Pancreas (tissue), 10 donors: ENCODE results near the gene SLC43A3. TPM values are rescaled to one million over a fixed set of nuclear protein-coding genes. Genes with fewer than 3 reads are reported as not detected.

Experiments
- ATAC-seq, 4 donors: fragments of 200-7000 bp; cut with Tn5 transposase; one replicate each; pipeline versions ENCODE4 v1.8.0 to v1.9.1; 2020; ENCODE audit warnings: mild to moderate bottlenecking in 4 of 4, moderate library complexity in 4 of 4
- DNase-seq, 6 donors: peaks; one replicate each; pipeline ENCODE4 v3.0.0-alpha.2; 2020
- FAIRE-seq: peaks from 2 replicates; lab custom pipeline; 2012; peaks lifted over from hg19 to GRCh38; lab: Jason Lieb, UNC
- H3K27ac ChIP-seq, 4 donors: fragments of 200-600 bp; sonication (generic); 1 replicate in 3 of 4; 2 replicates in 1 of 4; pipeline versions ENCODE4 v1.5.0 to v1.8.0; 2020
- H3K27me3 ChIP-seq, 4 donors: fragments of 200-600 bp; one replicate each; pipeline ENCODE4 v1.8.0; 2021
- H3K36me3 ChIP-seq, 3 donors: fragments of 200-600 bp; sonication (generic) in 1 of 3; one replicate each; pipeline versions ENCODE4 v1.5.0 to v1.8.0; 2020 to 2021
- H3K4me1 ChIP-seq, 3 donors: fragments of 200-600 bp; one replicate each; pipeline ENCODE4 v1.8.0; 2021
- H3K4me3 ChIP-seq, 4 donors: fragments of 200-600 bp; sonication (generic) in 2 of 4; one replicate each; pipeline versions ENCODE4 v1.5.0 to v1.8.0; 2020 to 2021
- H3K9me3 ChIP-seq, 4 donors: fragments of 200-600 bp; one replicate each; pipeline ENCODE4 v1.8.0; 2021
- CTCF ChIP-seq, 4 donors: fragments of 200-600 bp; sonication (generic) in 3 of 4; IDR thresholded peaks; one replicate each; pipeline versions ENCODE4 v1.5.0 to v1.8.0; 2021; ENCODE audit warnings: antibody characterized with exemption in 4 of 4
- WGBS, 2 donors: extraction: QIAGEN DNeasy Blood & Tissue Kit; methylation state at CpG; one replicate each; pipeline ENCODE4 v1.1.7; 2013; 5-methylcytosine and 5-hydroxymethylcytosine counted together
- intact Hi-C, 3 donors: fragments of 100-400 bp; cut with DNase I; formaldehyde crosslinking; loops; one replicate each; pipeline versions ENCODE4 v1.11.1 to v1.14.2; 2022
- polyA plus RNA-seq, 2 donors: library from polyadenylated mRNA; stranded (reverse); fragments of 200-250 nt; gene quantifications; one replicate each; pipeline ENCODE4 v1.2.3, GENCODE V29; 2013
- total RNA-seq, 6 donors: library from RNA; stranded (reverse); fragmentation: NEBNext Ultra II Directional in 4 of 6; extraction: Animal tissue kit (Norgen Biotek cat#: 25700) in 4 of 6; gene quantifications; one replicate each; pipeline versions ENCODE4 v1.2.1 to v1.2.4, GENCODE V29; 2021 to 2023
- donor health status: healthy with polysubstance abuse.
- donor health status: DM: no; HTN: no; CAD: no; lungs with moderate emphysema.
- donor health status: DM: no; HTN: no; CAD: no.
- donor health status: control.
- donor health status: control.
- donor health status: Bipolar disorder and iron deficiency.
- donor health status: DM: yes; HTN: yes; CAD: no.
- donor health status: DM: no; HTN: no; CAD: no.
- donor health status: DM: no; HTN: no; CAD: no.
- donor health status: DM: yes; HTN: yes; CAD: no.

Gene SLC43A3
- total and polyA plus RNA-seq, 8 donors, result 6.7 to 34.9 (median 13.7) TPM

GRCh38 chr11:57396744-57397143 lies 30.2 kb downstream of the SLC43A3 start:
- Histone ChIP-seq H3K9me3 (no peaks in the 10 kb centered on the region), H3K27me3 (no peaks in the 10 kb centered on the region), H3K4me1 (no peaks in the 10 kb centered on the region), H3K4me3 (no peak overlapping the region), H3K27ac (no peak overlapping the region), H3K36me3 (no peaks in the 10 kb centered on the region)
- no peak for DNase-seq
- no peak for FAIRE-seq
- intact Hi-C loops, result no loop called here
- no peak for TF ChIP-seq CTCF (IDR thresholded peaks at IDR 0.05)
- ATAC-seq, result no peak
- WGBS, 2 donors, result 46 to 51% methylated on average over 2 of the region's 2 CpGs

GRCh38 chr11:57395905-57396623 lies 30.9 kb downstream of the SLC43A3 start:
- Histone ChIP-seq H3K27ac (no peak overlapping the region), H3K4me3 (no peak overlapping the region), H3K36me3 (no peaks in the 10 kb centered on the region), H3K9me3 (no peaks in the 10 kb centered on the region), H3K4me1 (no peaks in the 10 kb centered on the region), H3K27me3 (no peaks in the 10 kb centered on the region)
- ATAC-seq (no peak), FAIRE-seq (no peak), DNase-seq (no peak)
- no peak for TF ChIP-seq CTCF (IDR thresholded peaks at IDR 0.05)
- 83 to 89% methylated on average over 11 of the region's 11 CpGs for WGBS, 2 donors
- intact Hi-C loops, result no loop called here

GRCh38 chr11:57394203-57394965 lies 32.5 kb downstream of the SLC43A3 start:
- FAIRE-seq, result no peak
- Histone ChIP-seq H3K36me3 (no peaks in the 10 kb centered on the region), H3K4me1 (no peaks in the 10 kb centered on the region), H3K27ac (no peak overlapping the region), H3K9me3 (no peaks in the 10 kb centered on the region), H3K4me3 (no peak overlapping the region), H3K27me3 (no peaks in the 10 kb centered on the region)
- no peak for TF ChIP-seq CTCF (IDR thresholded peaks at IDR 0.05)
- no peak for ATAC-seq
- no peak for DNase-seq
- intact Hi-C loops, result no loop called here
- 72% methylated on average over 4 of the region's 4 CpGs for WGBS, 2 donors

GRCh38 chr11:57392763-57393105 lies 34.2 kb downstream of the SLC43A3 start:
- H3K4me1 ChIP-seq, result no peaks in the 10 kb centered on the region
- no peak for DNase-seq
- no peaks in the 10 kb centered on the region for H3K36me3 ChIP-seq
- intact Hi-C loops, result no loop called here
- no peak for TF ChIP-seq CTCF (IDR thresholded peaks at IDR 0.05)
- no peaks in the 10 kb centered on the region for H3K9me3 ChIP-seq
- FAIRE-seq, result no peak
- H3K4me3 ChIP-seq, result no peak overlapping the region
- H3K27me3 ChIP-seq, result no peaks in the 10 kb centered on the region
- ATAC-seq, result no peak
- H3K27ac ChIP-seq, result no peak overlapping the region
- WGBS, 2 donors, result 85% methylated on average over 4 of the region's 4 CpGs
